GM18868 (cell line): ENCODE data around the gene NEMF.
"Not testable (repeated sequence)": the region's sequence is repeated elsewhere in the genome, so short reads cannot be mapped to it uniquely, and the experiment has no call there.

Experiments
- ATAC-seq: cut with Tn5 transposase; IDR thresholded peaks from one replicate; pipeline ENCODE4 v1.9.1; 2021; ENCODE audit warnings: mild to moderate bottlenecking, moderate library complexity; ENCODE audit not compliant: unreplicated experiment

Gene NEMF

GRCh38 chr14:49880267-49881064, 27.9 kb upstream of the NEMF start:
- no peak for ATAC-seq

DNA sequence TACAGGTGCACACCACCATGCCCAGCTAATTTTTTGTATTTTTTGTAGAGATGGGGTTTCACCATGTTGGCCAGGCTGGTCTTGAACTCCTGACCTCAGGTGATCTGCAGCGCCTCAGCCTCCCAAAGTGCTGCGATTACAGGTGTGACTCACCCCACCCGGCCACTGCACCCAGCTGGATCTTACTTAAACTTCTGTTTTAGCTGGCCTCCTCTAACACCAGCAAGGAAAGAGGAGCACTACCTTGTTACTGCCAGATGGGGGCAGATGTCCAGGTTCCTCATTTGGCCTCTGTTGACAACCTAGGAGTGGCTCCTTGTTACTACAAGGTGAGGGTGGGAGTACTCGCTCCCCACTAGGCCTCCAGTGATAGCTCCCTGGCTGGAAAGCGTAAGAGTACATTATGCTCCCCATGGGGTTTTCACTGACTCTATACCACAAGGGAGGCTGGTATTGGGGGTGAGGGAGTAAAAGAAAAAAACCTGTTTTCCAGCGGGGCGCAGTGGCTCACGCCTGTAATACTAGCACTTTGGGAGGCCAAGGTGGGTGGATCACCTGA, 27.1 kb upstream of the NEMF start:
- ATAC-seq: peak; percentile 90

DNA sequence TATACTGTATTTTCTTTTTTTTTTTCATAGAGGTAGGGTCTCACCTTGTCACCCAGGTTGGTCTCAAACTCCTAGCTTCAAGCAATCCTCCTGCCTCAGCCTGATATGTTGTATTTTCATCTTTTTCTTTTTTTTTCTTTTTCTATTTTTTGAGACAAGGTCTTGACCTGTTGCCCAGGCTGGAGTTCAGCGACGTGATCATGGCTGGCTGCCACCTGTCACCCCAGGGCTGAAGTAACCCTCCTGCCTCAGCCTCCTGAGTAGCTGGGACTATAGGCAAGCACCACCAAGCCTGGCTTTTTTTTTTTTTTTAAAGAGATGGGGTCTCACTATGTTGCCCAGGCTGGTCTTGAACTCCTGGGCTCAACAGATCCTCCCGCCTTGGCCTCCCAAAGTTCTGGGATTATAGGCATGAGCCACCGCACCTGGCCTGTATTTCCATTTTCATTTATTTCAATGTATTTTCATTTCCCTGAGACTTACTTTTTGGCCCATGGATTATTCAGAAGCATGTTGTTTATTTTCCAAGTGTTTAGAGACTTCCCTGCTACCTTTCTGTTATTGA, 24.1 kb upstream of the NEMF start:
- ATAC-seq: no peak

DNA sequence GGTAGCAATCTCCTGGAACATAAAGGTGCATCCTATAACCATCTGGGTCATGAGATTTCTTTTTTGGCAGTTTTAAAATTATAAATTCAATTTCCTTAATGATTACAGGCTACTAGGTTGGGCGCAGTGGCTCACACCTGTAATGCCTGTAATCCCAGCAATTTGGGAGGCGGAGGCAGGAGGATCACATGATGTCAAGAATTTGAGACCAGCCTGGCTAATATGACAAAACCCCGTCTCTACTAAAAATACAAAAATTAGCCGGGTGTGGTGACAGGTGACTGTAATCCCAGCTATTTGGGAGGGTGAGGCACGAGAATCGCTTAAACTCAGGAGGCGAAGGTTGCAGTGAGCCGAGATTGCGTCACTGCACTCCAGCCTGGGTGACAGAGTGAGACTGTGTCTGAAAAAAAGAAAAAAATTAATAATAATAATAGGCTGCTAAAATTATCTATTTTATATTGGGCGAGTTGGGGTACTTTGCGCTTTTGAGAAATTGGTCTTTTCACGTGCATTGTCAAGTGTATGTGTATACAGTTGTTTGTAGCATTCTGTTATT, 23.1 kb upstream of the NEMF start:
- ATAC-seq: no peak

DNA sequence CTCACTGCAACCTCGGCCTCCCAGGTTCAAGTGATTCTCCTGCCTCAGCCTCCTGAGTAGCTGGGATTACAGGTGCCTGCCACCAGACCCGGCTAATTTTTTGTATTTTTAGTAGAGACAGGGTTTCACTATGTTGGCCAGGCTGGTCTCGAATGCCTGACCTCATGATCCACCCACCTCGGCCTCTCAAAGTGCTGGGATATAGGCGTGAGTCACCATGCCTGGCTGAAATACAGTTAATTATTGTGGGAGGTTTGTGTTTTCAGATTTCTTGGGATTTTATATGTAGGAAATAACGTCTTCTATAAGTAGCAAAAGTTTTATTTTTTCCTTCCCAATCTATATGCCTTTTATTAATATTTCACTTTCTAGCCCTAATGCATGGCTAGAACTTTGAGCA, 21.0 kb upstream of the NEMF start:
- not testable (repeated sequence) for ATAC-seq

- ATAC-seq: no peak
These were observed 18.3 kb upstream of the NEMF start for GRCh38 chr14:49870908-49871307.

- ATAC-seq: no peak
These were observed 16.1 kb upstream of the NEMF start for GRCh38 chr14:49868720-49869114.

DNA sequence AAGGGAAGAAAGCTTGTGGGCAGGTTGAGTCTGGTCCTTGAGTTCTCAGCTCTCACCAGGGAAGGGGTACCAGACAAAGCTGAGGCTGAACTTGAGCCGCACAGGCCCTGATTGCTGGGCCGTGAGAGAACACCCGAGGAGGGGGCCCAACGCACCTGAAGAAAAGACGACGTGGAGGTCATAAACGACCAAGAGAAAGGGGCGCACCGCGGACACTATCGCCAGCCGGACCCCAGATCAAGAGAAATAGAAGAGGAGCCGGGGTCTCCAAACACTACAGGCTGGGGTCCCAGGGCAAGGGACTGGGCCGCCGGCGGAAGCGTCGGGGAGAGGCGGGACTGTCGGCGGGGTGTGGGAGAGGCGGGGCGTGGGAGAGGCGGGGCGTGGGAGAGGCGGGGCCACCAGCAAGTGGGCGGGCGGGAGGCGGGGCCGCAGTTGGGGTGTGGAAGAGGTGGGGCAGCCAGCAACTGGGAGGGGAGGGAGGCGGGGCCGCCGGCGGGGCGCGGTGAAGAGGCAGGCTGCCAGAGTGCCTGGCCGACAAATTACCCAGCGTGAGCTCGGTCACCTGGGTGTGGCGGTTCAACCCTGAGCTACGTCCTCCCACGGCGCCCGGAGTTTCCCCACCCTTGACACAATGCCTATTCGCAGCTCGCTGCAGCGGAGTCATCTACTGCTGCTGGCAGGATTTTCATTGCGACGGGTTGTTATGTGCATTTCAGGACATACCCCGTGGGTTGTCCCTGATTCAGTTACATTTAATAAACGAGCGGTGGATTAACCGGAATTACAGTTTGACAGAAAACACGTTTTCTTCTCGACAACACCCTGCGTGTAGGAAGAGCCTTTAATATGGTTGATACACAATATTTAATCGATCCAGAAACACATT, 15.5 kb upstream of the NEMF start:
- peak; percentile 83 for ATAC-seq

- no peak for ATAC-seq
These were observed 12.9 kb upstream of the NEMF start for GRCh38 chr14:49865431-49865859.

GRCh38 chr14:49863487-49864281, 11.1 kb upstream of the NEMF start:
- no peak for ATAC-seq

- peak; percentile 9 for ATAC-seq
These were observed 9.6 kb upstream of the NEMF start for GRCh38 chr14:49862089-49862673.

- ATAC-seq: no peak
These were observed 9.1 kb upstream of the NEMF start for GRCh38 chr14:49861699-49862088.

DNA sequence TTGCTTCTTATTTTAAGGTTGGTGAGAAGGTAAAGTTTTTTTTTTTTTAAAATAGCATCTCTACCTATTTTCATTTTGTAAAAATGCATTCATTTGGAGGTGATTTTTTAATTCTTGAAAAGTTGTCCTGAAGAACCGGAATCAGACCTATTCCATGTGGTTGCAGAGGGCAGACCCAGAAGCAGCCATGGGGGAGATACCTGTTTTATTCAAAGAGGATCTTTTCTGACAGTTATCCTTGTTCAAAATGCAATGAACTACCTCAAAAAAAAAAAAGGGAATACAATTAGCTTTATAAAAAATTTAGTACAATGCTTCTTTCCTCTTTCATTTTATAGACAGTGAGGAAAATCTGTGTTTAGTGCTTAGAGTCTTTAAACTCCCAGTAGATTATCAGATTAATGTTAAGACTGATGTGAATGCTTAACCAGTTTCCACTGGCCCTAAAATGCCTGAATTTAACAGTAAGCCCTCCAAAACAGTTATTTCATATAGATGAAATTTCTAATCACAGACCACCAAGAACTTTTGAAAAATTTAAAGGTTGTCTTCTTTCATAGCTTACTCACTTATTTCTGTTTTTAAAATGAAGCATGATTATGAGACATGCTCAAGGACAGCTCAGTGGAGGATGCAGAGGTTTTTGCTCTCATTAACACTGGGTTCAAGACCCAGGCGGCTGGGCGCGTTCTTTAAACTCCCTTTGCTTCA, 8.6 kb upstream of the NEMF start:
- ATAC-seq: no peak

- ATAC-seq: no peak
These were observed 5.8 kb upstream of the NEMF start for GRCh38 chr14:49858383-49858782.

- no peak for ATAC-seq
These were observed 4.9 kb upstream of the NEMF start for GRCh38 chr14:49857427-49858003.

- ATAC-seq: peak; percentile 34
These were observed 1.2 kb upstream of the NEMF start for GRCh38 chr14:49853572-49854375.

DNA sequence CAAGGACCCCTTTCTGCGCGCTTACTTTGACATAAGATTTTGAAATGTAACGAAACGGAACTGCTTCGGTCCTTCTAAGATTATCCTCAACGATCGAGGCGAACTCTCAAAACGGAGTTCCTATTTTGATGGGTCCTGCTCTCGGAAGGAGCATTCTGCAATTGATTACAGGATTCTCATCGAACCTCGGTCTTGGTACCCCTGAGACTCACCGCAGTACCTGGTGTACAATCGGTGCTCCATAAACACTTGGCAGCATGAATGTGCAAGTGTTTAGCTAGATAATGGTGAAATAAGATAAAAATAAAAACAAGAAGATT, 530 bp upstream of the NEMF start:
- peak; percentile 17 for ATAC-seq

DNA sequence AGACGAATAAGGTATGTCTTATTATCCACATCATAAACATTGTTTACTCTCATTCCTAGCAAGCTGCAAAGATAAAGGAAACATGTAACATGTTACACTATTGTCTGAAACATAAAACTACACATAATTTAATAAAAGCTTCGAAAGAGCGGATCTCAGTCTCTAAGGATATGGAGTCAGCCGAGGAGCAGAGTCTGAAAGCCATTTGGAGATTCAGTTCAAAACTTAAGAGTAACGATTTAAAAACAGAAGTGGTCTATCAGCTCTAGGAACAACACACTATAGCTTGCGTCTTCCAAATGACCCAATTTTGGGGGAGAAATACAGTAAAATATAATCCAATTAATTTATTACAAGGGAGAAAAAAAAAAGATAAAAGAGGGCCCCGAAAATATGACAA, 775 bp downstream of the NEMF start:
- ATAC-seq: no peak
